ENCODE measurements around the gene GMFB.
"Not testable (repeated sequence)": the region's sequence is repeated elsewhere in the genome, so short reads cannot be mapped to it uniquely, and the experiment has no call there.

GMFB gene

DNA sequence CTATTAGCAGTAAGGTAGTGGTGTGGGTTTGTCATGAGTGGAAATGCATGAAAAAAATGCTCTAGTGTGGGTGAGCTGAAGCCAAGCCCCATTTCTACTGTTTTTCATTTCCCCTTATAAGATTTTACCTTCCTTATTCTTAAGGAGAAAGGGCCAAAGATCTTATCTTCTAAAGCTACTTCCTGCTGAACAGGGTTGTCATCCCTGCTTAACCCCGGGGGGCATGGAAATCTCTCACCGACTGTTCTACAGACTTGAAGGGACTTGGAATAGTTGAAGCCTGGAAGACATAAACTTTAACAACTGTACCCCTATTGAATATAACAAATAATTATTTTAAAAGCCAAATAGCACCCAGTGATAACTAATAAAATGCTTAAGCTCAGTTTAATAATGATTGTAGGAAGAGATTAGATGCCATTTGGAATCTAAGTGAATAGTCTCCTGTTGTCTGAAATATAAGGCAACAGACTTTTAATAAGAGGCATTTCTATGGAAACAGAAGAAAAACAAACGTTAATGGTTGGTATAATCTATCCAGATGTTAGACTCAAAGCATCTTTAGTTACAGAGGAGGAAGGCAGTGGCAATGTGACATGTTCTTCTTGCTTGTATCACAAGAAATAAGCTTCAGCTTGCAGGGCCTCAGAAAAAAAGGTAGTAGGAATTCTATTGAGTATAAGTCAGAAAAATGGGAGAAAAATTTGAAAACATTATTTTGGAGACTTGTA lies 1.8 kb upstream of the GMFB start:
- DNase-seq (ENCODE audit: low spot score): no peak

DNA sequence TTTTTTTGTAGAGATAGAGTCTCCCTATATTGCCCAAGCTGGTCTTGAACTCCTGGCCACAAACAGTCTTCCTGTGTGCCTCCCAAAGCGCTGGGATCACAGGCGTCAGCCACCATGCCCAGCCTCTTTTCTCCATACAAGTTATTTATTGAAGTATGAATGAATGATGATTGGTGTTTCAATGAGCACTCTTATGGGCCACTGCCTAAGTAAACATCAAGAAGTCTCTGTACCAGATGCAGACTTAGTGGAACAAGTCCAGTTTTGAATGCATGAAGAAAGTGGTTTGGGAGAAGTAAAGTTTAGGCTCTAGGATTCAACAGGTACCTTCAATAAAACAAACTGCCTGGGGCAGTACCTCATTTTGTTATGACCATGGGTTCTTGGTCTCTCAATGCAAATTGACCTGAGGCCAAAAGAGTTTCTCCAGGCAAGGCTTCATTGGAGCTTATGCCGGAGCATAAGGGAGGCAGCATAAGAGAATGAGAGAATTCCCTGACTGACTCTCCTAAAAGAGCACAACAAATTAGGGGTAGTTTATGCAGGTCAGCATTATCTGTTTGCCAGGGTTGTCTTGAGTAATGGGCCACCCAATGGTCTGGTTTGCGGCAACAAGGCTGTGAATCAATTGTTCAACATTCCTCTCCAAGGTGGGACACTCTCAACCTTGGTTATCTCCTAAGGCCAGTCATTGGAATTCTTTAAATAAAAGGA lies 1.1 kb upstream of the GMFB start:
- DNase-seq (ENCODE audit: low spot score): no peak

DNA sequence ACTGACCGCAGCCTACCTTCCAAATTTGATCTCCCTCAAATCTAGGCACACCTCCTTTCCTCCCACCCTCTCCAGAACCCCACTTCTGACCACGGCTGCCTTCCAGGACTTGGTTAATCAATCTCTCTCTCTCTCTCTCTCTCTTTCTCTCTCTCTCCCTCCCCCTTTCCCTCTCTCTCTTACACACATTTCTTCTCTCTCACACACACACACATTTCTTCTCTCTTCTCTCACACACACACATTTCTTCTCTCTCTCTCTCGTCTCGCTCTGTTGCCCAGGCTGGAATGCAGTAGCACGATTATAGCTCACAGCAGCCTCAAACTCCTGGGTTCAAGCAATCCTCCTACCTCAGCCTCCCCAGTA lies 521 bp upstream of the GMFB start:
- no peak for DNase-seq (ENCODE audit: low spot score)

DNA sequence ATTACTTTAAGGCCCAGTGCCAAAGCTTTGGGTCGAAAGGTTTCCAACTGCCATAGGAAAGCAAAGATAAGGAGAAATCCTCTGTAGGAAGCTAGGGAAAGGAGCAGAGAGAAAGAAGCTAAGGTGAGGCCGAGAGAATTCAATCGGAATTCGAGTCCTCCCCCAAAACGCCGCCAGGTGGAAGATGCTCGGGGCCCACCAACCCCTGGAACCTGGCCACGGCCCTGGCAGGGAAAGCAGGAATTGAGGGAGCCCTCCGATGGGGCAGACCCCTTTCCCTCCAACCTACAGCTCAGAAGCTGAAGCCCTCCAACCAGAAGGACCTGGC lies 498 bp downstream of the GMFB start:
- DNase-seq (ENCODE audit: low spot score): no peak

DNA sequence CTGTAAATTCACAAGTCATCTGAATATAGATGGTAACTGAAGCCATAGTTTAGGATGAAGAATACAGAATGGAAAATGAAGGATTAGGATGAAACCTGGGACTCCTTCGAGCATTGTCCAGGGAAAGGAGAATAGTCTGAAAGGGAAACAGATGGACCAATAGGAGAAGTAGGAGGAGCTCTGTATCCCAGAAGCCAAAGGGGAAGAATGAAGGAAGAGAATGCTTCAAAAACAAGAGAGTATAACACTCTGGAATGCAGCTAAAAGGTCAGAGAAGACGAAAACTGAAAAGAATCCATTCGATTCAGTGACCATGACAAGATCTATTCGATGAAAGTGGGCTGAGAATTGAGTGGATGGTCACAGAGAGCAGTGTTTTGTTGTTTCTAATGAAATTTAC lies 1.0 kb downstream of the GMFB start:
- no peak for DNase-seq (ENCODE audit: low spot score)

DNA sequence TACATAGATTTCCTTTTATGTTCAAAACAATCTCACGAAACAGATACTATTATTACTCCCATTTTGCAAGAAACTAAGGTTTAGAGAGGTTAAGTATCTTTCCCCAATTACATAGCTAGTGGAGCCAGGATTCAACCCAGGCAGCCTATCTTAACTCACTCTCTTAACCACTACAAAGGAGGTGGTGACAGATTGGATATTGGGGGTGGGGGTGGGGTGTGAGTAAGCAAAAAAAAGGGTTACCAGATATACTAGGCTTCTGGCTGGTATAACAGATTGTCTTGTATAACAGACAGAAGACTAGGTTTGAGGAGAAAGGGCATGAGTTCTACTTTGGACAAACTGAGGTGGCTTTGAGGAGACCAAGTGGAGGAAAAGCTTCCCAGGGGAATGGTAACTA lies 2.1 kb downstream of the GMFB start:
- DNase-seq (ENCODE audit: low spot score): peak; percentile 13

DNA sequence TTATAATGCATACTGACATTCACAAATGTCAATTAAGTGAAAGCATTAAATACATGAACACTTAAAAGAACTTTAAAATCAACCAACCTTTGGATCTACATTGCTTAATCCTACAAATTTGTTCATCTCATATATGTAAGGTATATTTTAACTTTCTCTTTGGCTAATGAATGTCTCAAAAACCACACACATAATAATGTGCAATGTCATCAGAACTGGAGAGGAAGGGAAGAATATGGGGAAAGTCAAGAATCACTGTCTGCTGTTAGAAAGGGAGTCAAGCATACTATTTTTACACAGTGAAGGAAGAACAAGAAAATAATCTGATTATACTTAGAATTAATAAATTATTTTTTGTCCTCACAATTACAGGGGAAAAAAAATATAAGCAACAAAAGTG lies 4.9 kb downstream of the GMFB start:
- no peak for DNase-seq (ENCODE audit: low spot score)

DNA sequence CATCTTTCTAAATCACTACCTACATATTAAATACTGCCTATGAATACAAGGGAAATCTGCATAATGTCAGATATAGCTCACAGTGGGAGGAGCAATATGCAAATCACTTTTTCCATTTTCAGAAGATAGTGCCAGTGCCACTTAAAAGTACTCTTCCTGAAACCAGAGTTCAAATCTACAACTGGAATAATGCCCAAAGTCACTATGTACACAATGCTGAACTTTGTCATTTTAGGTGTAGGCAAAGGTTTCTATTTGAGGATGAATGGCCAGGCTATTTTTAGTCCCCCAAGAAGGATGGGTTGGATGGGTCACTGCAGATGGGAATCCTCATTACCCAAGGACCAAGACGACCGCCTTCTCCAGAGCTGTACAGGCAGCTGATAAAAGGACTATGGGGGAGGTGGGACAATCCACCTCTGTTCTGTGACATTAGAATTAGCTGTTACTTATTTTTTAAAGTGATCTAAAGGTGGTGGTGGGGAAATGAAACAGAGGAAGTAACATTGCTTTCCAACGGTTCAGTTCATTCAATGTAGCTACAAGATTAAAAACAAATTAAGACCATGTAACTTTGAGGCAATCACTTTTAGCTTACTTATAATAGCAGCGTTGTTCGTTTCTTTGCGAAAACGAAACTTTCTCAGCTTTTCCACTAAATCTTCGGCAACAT lies 5.6 kb downstream of the GMFB start:
- no peak for DNase-seq (ENCODE audit: low spot score)

DNA sequence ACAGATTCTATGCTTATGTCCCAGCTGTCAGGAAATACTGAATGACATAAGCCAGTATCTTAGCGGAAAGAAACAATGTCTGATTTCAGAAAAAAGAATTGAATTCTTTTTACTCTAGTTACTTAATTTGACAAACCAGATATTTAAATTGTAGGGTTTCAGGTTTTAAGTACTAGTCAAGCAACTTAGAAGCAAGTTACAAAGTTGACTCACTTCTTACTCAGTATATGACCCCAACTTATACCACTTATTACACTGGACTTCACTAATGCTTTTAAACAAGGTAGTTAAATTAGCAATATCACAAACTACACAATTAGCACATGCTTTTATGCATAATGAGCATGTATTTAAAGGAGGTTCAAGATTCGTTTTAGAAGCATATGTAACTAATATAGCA lies 7.1 kb downstream of the GMFB start:
- no peak for DNase-seq (ENCODE audit: low spot score)

DNA sequence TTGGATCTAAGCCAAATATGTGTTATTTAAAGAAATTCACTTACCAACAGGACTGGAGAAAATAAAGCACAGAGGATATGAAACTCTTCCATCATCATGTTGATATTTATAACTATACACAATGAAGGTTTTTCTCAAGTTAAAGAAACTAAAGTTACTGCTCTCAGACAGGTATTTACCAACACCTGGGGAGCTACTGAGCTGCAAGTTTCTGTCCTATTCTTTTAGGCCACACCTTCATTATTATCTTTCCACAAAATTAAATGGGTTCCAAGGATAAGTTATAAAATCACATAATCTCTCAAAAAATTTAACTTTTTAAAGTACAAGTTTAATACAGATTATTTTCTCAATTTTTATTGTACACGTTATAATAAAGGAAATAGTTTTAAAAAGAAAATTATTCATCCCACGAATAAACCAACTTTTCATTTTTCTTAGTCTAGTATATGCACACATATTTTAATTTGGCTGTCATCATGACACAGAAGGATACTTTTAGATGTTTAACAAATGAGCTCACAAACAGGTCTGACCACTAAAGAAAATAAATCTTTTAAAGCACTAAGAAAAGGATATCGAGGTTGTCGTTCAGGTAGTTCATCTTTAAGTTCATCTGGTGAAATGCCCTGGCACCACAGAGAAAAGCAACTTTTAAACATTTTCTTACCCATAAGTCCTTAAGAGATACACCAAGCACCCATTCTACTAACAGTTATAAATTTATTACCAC lies 7.8 kb downstream of the GMFB start:
- no peak for DNase-seq (ENCODE audit: low spot score)

DNA sequence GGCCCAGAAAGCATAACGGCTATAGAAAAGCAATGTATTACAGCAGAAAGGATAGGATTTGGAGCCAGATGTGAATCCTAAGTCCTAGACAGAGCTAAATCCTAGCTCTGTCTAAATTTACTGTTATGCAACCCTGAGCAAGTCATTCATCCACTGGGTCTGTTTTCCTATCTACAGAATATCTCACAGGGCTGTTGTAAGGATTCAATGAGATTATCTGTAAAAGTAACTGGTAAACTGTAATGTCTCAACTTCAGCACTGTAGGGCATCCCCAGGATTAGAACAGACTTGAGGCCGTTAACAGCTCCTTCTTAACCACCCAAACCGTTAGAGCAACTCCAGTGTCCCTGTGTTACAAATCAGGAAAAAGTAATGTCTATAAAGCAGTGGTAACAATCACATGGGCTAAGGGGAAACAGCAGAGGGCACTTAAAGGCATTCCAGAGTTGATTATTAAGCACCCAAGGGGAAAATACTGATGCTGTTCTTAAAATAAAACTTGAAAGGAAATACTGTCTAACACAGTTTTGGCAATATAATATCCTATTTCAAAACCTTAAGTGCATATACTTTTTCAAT lies 10.1 kb downstream of the GMFB start:
- DNase-seq (ENCODE audit: low spot score): no peak

DNA sequence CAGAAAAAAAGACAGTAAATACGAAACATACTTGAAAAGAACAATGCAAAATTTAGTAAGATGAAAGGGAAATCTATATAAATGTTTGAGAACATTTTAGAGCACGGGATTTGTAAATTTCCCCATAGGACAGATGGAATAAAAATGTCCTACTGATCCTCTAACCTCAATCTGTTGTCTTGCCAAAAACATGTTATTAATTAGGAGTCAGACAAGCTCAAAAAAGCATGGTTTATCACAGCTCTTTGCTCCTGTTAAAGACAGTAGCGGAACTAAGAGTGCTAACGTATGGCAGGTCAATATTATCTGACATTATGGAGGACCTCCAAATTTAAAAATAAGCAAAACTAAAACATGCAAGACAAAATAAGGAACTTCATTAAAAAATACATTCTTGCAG lies 12.9 kb downstream of the GMFB start:
- no peak for DNase-seq (ENCODE audit: low spot score)

DNA sequence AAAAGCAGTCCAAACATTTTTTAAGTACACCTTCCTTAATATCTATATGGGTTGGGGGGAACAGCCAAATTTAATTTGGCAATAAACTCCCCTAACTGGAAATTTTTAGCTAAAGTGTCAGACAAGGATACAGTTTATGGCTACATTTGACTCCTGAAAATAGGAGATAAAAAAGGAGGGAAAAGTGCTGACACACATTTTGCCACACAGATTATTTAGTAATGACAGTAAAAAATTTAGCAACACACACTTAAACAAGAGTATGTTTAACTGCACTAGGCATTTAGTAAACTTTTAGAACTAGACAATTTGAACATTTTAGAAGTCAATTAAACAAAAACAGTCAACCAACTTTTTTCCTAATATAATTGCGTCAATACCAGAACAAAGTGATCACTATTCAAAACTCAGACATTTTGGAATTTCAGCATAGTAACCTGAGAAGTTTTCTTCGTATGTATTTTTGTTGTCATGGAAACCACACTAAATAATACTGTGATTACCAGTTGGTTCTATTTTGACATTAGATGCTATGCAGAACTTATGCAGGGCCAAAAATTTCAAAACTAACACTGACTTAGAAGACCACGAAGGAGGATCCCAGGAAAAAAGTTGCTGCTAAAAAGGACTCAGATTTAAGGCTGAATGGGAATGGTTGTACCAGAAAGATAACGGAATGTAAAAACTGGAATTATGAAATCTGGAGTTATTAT lies 13.4 kb downstream of the GMFB start:
- no peak for DNase-seq (ENCODE audit: low spot score)

DNA sequence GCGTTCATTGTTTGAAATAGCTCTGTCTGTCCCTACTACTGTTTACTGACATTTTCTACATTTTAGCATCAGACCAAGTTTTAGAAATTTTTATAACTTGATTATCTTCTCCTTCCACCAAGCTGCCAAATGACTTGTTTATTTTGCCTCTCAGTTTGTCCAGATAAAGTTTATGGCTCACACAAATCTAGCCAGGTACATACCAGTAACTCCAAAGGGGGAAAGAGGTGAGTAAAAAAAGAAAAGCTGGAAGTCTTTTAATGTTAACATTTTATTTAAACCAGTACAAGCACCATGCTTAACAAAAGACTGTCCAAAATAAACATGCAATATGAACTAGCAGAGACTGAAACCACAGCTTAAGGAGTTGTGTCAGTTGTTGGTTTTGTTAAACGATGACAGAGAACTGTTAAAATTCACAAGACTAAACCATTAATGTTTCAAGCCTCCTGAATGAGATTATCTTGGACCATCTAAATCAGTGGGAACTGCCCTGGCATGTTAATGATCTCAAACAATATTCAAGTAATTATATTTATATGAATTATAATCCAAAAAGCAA lies 14.5 kb downstream of the GMFB start:
- DNase-seq (ENCODE audit: low spot score): no peak

DNA sequence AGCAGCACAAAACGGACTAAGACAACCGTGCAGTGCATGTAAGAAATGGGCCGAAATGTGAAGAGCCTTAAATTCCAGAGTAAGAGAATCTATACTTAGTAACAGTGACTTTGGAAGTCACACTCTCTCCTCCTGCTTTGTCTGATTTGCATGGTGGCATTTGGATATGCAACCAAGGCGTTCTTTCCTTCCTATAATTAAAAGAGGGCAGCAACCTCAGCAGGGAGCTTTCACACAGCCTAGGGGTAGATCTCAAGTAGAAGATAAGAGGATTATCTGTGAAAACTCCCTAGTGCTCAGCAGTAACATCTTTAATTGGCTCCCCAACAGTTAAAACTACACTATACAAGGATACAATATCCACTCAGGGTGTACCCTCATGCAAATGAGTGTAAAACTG lies 16.5 kb downstream of the GMFB start:
- no peak for DNase-seq (ENCODE audit: low spot score)

DNA sequence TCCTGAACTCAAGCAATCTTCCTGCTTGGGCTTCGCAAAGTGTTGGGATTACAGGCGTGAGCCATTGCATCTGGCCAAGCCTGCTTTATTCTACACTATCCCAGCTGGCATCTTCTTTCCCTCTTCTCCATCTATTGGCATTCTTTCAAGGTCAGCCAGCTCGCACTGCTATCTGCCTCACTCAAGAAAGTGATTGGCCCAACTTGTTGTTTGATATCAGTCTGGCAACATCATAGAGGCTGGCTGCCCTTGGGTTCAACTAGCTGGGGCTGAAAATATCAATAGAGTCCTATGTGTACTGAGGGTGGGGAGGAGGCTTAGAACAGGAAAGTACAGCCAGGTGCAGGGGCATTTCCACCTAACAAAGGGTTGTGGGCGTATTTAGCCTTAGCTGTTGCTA lies 17.1 kb downstream of the GMFB start:
- no peak for DNase-seq (ENCODE audit: low spot score)

DNA sequence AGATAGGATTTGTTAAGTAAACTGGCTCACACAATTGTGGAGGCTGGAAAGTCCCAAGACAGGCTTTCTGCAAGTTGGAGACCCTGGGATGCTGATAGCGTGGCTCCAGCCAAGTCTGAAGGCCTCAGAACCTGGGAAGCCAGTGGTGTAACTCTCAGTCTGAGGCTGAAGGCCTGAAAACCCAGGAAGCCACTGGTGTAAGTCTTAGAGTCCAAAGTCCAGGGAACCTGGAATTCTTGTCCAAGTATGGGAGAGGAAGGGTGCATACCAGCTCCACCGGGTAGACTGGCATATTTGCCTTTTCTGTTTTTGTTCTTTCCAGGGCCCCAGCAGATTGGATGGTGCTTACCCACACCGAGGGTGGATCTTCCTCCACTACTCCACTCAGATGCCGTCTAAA lies 18.1 kb downstream of the GMFB start:
- no peak for DNase-seq (ENCODE audit: low spot score)

DNA sequence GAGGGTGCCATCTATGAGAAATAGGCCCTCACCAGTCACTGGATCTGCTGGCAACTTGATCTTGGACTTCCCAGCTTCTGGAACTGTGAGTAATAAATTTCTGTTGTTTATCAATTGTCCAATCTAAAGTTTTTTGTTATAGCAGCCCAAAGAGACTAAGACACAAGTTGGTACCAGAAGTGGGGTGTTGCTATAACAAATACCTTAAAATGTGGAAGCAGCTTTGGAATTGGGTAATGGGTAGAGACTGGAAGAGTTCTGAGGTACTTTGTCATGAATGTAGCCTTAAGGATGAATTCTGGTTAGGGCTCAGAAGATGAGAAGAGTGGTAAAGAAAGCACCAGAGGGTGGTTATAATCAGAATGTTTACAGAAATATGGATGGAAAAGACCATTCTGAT lies 21.5 kb downstream of the GMFB start:
- DNase-seq (ENCODE audit: low spot score): no peak

DNA sequence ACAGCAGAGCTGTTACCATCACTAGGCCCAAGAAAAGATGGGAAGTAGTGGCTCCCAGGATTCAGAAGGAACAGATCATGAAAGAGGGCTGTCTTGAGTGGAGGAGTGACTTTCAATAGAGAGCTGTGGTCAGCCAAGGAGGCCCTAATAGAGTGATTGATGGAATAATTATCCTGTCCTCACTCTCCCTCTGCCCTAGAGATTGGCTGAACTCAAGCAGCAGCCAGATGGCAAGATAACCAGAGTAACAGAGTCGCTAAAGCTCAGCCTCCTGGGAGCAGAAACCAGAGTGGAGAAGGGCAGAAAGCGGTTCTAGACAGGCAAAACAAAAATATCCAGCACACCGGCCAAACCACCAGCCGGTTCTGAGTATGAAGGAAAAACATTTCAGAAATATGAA lies 23.1 kb downstream of the GMFB start:
- DNase-seq (ENCODE audit: low spot score): no peak

DNA sequence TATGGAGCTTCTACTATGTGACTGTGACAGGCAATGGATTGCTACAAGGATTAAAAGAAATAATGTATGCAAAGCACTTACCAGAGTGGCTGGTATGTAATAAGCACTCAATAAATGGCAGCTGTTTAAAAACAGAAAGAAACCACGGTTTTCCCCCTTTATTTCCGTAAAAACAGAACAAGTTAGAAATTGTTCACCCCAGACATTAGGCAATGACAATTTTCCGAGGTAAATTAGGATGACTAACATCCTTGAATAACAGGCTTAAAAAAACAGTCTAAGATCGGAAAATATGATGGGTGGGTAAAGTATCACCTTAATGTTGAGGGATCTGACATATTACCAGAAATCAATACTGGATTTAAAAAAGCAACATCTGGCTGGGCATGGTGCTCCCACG lies 26.7 kb downstream of the GMFB start:
- no peak for DNase-seq (ENCODE audit: low spot score)

DNA sequence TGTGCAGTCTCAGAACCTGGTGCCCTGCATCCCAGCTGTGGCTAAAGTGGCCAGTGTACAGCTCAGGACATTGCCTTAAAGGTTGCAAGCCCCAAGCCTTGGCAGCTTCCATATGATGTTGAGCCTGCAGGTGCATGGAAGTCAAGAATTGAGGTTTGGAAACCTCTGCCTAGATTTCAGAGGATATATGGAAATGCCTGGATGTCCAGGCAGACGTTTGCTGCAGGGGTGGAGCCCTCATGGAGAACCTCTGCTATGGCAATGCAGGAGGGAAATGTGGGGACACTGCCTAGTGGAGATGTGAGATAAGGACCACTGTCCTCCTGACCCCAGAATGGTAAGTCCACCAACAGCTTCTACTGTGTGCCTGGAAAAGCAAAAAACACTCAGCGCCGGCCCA lies 29.7 kb downstream of the GMFB start:
- no peak for DNase-seq (ENCODE audit: low spot score)

DNA sequence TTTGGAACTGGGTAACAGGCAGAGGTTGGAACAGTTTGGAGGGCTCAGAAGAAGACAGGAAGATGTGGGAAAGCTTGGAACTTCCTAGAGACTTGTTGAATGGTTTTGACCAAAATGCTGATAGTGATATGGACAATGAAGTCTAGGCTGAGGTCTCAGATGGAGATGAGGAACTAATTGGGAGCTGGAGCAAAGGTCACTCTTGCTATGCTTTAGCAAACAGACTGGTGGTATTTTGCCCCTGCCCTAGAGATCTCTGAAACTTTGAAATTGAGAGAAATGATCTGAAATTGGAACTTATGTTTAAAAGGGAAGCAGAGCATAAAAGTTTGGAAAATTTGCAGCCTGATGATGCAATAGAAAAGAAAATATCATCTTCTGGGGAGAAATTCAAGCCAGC lies 30.2 kb downstream of the GMFB start:
- DNase-seq (ENCODE audit: low spot score): not testable (repeated sequence)

Data from CD4-positive, alpha-beta T cell treated with Interleukin-15 for 4 hours (primary cell).